GM19025 (cell line): Measurements from ENCODE around the gene SLC26A11.
"Not testable (repeated sequence)": the region's sequence is repeated elsewhere in the genome, so short reads cannot be mapped to it uniquely, and the experiment has no call there.

Experiments
- ATAC-seq: cut with Tn5 transposase; IDR thresholded peaks from one replicate; pipeline ENCODE4 v1.9.1; 2021; ENCODE audit warnings: mild to moderate bottlenecking, low read depth, moderate library complexity; ENCODE audit not compliant: unreplicated experiment

Gene SLC26A11

GRCh38 chr17:80295559-80295958 lies 75.3 kb downstream of the SLC26A11 start:
- no peak for ATAC-seq

GRCh38 chr17:80296221-80296620 lies 76.0 kb downstream of the SLC26A11 start:
- ATAC-seq = no peak

- ATAC-seq = no peak
Measured at GRCh38 chr17:80297996-80298560, 77.9 kb downstream of the SLC26A11 start.

- ATAC-seq = not testable (repeated sequence)
Measured at GRCh38 chr17:80299350-80300100, 79.3 kb downstream of the SLC26A11 start.

GRCh38 chr17:80300756-80301155 lies 80.5 kb downstream of the SLC26A11 start:
- not testable (repeated sequence) for ATAC-seq
